ENCODE data around the gene CSNK2A1. TPM values are rescaled to one million over a fixed set of nuclear protein-coding genes. Genes with fewer than 3 reads are reported as not detected.
"Not testable (repeated sequence)": the region's sequence is repeated elsewhere in the genome, so short reads cannot be mapped to it uniquely, and the experiment has no call there.

The CSNK2A1 gene
- total and polyA plus RNA-seq, 11 donors = 30.3 to 136 (median 119) TPM

- intact Hi-C loops (cut with DNase I) = no loop called here
- no peak for ATAC-seq
- H3K4me3 ChIP-seq = no peak overlapping the region
- H3K36me3 ChIP-seq = no peaks in the 10 kb centered on the region
- TF ChIP-seq POLR2A (IDR thresholded peaks at IDR 0.05) (no peak), CTCF (IDR thresholded peaks at IDR 0.05) (no peak)
- DNase-seq = no peak
- H3K9me3 ChIP-seq = no peaks in the 10 kb centered on the region
- 79 to 87% (median 84%) methylated on average over 5 of the region's 5 CpGs for WGBS, 4 donors
- H3K27ac ChIP-seq = no peak overlapping the region
- H3K27me3 ChIP-seq = peaks cover 0 to 2% (median 0%) of the 10 kb centered on the region in 9 donors
- peaks cover 0 to 15% (median 4%) of the 10 kb centered on the region in 12 donors for H3K4me1 ChIP-seq
These were observed 38.6 kb upstream of the CSNK2A1 start for GRCh38 chr20:582204-582603.

GRCh38 chr20:578940-579690, 35.5 kb upstream of the CSNK2A1 start:
- H3K9me3 ChIP-seq; H3K4me3 ChIP-seq; H3K27me3 ChIP-seq; H3K27ac ChIP-seq; H3K36me3 ChIP-seq; intact Hi-C loops (cut with DNase I); ATAC-seq; DNase-seq: not testable (repeated sequence)
- whole genome bisulfite sequencing, 4 donors = 76 to 88% (median 87%) methylated on average over 7 to 8 of the region's 8 CpGs
- H3K4me1 ChIP-seq = peaks cover 0 to 35% (median 14%) of the 10 kb centered on the region in 12 donors

GRCh38 chr20:577167-577791, 33.7 kb upstream of the CSNK2A1 start:
- ATAC-seq (no peak), DNase-seq (no peak)
- no peaks in the 10 kb centered on the region for H3K9me3 ChIP-seq
- intact Hi-C loops (cut with DNase I) = no loop called here
- peaks cover 0 to 53% (median 32%) of the 10 kb centered on the region in 12 donors for H3K4me1 ChIP-seq
- H3K27me3 ChIP-seq = peaks cover 0 to 5% (median 0%) of the 10 kb centered on the region in 9 donors
- TF ChIP-seq CTCF (IDR thresholded peaks at IDR 0.05) = peak in 2 of 12 donors; percentile 9 to 20
- TF ChIP-seq POLR2A (IDR thresholded peaks at IDR 0.05) = no peak
- H3K36me3 ChIP-seq = no peaks in the 10 kb centered on the region
- no peak overlapping the region for H3K4me3 ChIP-seq
- H3K27ac ChIP-seq = peak overlapping the region in 3 of 12 donors; percentile 19 to 89 (median 29)
- WGBS, 4 donors = 62 to 68% (median 65%) methylated on average over 12 of the region's 12 CpGs

GRCh38 chr20:576156-576555, 32.6 kb upstream of the CSNK2A1 start:
- H3K27ac ChIP-seq = peak overlapping the region in 8 of 12 donors; percentile 12 to 93 (median 83)
- no peak overlapping the region for H3K4me3 ChIP-seq
- DNase-seq (no peak), ATAC-seq (no peak)
- WGBS, 4 donors = 32 to 54% (median 39%) methylated on average over 3 of the region's 3 CpGs
- no peaks in the 10 kb centered on the region for H3K9me3 ChIP-seq
- H3K36me3 ChIP-seq = no peaks in the 10 kb centered on the region
- no peak for TF ChIP-seq POLR2A (IDR thresholded peaks at IDR 0.05)
- H3K4me1 ChIP-seq = peaks cover 3 to 63% (median 43%) of the 10 kb centered on the region in 12 donors
- H3K27me3 ChIP-seq = peaks cover 0 to 5% (median 0%) of the 10 kb centered on the region in 9 donors
- intact Hi-C loops (cut with DNase I) = no loop called here

- H3K27ac ChIP-seq = peak overlapping the region; percentile 5 to 93 (median 82)
- H3K27me3 ChIP-seq = peaks cover 0 to 5% (median 0%) of the 10 kb centered on the region in 9 donors
- intact Hi-C loops (cut with DNase I) = loop anchor here in 2 of 10 donors (2.0 kb wide), 2 partner anchors 14 to 18 kb away; no protein-coding TSS in a partner anchor
These were observed 31.6 kb upstream of the CSNK2A1 start for GRCh38 chr20:575230-575629.

More at GRCh38 chr20:575230-575629, 31.6 kb upstream of the CSNK2A1 start:
- Histone ChIP-seq H3K36me3 (no peaks in the 10 kb centered on the region), H3K9me3 (no peaks in the 10 kb centered on the region), H3K4me1 (peaks cover 4 to 66% (median 47%) of the 10 kb centered on the region in 12 donors), H3K4me3 (no peak overlapping the region)
- DNase-seq = no peak
- TF ChIP-seq POLR2A (IDR thresholded peaks at IDR 0.05) (no peak), CTCF (IDR thresholded peaks at IDR 0.05) (no peak)
- ATAC-seq = no peak
- 90 to 95% (median 95%) methylated on average over 3 of the region's 3 CpGs for WGBS, 4 donors
